Thyroid gland (tissue), 4 donors: ENCODE data around the gene NECAB2.

Experiments
- POLR2A ChIP-seq, 2 donors: fragments of 450-650 bp; IDR thresholded peaks; one replicate each; pipeline ENCODE4 v1.6.1; 2017; ENCODE audit warnings: antibody characterized with exemption in 2 of 2, mild to moderate bottlenecking in 2 of 2, moderate library complexity in 1 of 2
- TF ChIP-seq, protein P1 (sequence below), 6 experiments: fragments of 200-600 bp in 3 of 6; fragments of 450-650 bp in 3 of 6; sonication (generic) in 3 of 6; IDR thresholded peaks; one replicate each; pipeline ENCODE4 v1.5.1; 2016 to 2019; ENCODE audit warnings: antibody characterized with exemption in 6 of 6, mild to moderate bottlenecking in 2 of 6, inconsistent platforms in 1 of 6, moderate library complexity in 1 of 6

DNA sequence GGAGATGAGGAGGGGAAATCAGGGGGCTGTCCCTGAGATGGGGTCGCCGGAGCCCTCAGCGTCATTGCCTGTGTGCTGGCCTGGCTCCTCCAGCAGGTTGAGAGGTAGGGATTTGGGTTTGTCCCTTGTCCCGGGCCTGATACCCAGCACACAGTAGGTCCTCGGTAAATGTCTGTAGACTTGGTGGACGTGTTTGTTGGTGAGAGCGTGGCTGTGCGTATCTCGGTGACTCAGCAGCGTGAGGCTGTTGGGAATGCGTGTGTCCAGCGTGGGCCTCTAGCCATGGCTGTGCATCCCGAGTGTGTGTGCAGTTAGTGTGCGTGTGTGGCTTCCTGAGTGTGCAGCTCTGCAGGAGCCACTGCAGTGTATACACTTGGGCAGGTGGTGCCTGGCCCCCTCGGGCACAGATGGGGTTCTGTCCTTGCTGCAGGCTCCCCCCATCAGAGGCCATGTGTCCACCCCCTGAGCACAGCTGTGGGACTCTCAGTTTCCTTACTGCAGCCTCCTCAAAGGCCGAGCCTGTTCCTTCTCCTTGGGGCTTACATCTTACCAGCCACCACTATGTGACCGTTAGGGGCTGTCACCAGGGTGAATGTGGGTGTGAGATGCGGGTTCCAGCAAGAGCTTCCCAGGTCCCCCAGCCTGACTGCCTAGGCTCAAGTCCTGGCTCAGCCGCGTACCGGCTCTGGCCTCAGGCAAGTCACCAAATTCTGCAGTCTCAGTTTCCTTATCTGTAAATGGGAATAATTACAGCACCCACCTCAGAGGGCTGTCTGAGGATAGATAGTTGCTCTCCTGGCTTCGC, 5.7 kb downstream of the NECAB2 start:
- no peak for TF ChIP-seq POLR2A (IDR thresholded peaks at IDR 0.05)
- TF ChIP-seq, protein P1, sequence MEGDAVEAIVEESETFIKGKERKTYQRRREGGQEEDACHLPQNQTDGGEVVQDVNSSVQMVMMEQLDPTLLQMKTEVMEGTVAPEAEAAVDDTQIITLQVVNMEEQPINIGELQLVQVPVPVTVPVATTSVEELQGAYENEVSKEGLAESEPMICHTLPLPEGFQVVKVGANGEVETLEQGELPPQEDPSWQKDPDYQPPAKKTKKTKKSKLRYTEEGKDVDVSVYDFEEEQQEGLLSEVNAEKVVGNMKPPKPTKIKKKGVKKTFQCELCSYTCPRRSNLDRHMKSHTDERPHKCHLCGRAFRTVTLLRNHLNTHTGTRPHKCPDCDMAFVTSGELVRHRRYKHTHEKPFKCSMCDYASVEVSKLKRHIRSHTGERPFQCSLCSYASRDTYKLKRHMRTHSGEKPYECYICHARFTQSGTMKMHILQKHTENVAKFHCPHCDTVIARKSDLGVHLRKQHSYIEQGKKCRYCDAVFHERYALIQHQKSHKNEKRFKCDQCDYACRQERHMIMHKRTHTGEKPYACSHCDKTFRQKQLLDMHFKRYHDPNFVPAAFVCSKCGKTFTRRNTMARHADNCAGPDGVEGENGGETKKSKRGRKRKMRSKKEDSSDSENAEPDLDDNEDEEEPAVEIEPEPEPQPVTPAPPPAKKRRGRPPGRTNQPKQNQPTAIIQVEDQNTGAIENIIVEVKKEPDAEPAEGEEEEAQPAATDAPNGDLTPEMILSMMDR (IDR thresholded peaks at IDR 0.05): no peak
